HepG2 (cell line): Measurements from ENCODE around the gene STK11. TPM values are rescaled to one million over a fixed set of nuclear protein-coding genes. Genes with fewer than 3 reads are reported as not detected.

Experiments
- E2F2 ChIP-seq: sonication (generic); formaldehyde crosslinking; IDR thresholded peaks from 2 replicates; pipeline ENCODE4 v1.4.0; 2020; ENCODE audit warnings: missing genetic modification reagents, borderline replicate concordance
- HMG20A ChIP-seq: IDR thresholded peaks from 2 replicates; pipeline ENCODE4 v1.6.1; 2016; ENCODE audit warnings: borderline replicate concordance
- HNRNPLL ChIP-seq: fragments of 200-400 bp; formaldehyde crosslinking; IDR thresholded peaks from 2 replicates; pipeline ENCODE4 v1.6.1; 2017; ENCODE audit warnings: mild to moderate bottlenecking, low read depth, low read length; ENCODE audit not compliant: poor library complexity, severe bottlenecking
- MXD1 ChIP-seq: sonication (generic); formaldehyde crosslinking; IDR thresholded peaks from 2 replicates; pipeline ENCODE4 v1.4.0; 2020; ENCODE audit warnings: mild to moderate bottlenecking, missing genetic modification reagents
- PITX1 ChIP-seq: sonication (generic); formaldehyde crosslinking; IDR thresholded peaks from 2 replicates; pipeline ENCODE4 v1.5.1; 2020; ENCODE audit warnings: mild to moderate bottlenecking, missing genetic modification reagents
- PPARG ChIP-seq: conservative IDR thresholded peaks from 2 replicates; pipeline ENCODE4 v1.6.1; 2016; ENCODE audit warnings: missing biosample characterization, missing genetic modification reagents
- RFX5 ChIP-seq: IDR thresholded peaks from 2 replicates; pipeline ENCODE4 v1.6.1; 2011; ENCODE audit warnings: low read depth, low read length, improper control_type of control experiment
- THRA ChIP-seq: sonication (generic); formaldehyde crosslinking; IDR thresholded peaks from 2 replicates; pipeline ENCODE4 v1.4.0; 2020; ENCODE audit warnings: missing genetic modification reagents, borderline replicate concordance
- ZBTB33 ChIP-seq: sonication (generic); formaldehyde crosslinking; IDR thresholded peaks from 2 replicates; pipeline ENCODE4 v1.4.0; 2020; ENCODE audit warnings: missing genetic modification reagents
- ZMYM3 ChIP-seq: sonication (generic); formaldehyde crosslinking; IDR thresholded peaks from 2 replicates; pipeline ENCODE4 v1.5.1; 2020; ENCODE audit warnings: mild to moderate bottlenecking, missing genetic modification reagents
- ZNF512B ChIP-seq: sonication (generic); formaldehyde crosslinking; IDR thresholded peaks from 2 replicates; pipeline ENCODE4 v1.5.1; 2020; ENCODE audit warnings: missing genetic modification reagents, mild to moderate bottlenecking, borderline replicate concordance
- ZNF513 ChIP-seq: sonication (generic); formaldehyde crosslinking; conservative IDR thresholded peaks from 2 replicates; pipeline ENCODE4 v1.5.0; 2020; ENCODE audit warnings: missing genetic modification reagents
- ZNF597 ChIP-seq: sonication (generic); formaldehyde crosslinking; IDR thresholded peaks from 2 replicates; pipeline ENCODE4 v1.5.0; 2020; ENCODE audit warnings: missing genetic modification reagents
- ZNF724P ChIP-seq: sonication (generic); formaldehyde crosslinking; IDR thresholded peaks from 2 replicates; pipeline ENCODE4 v1.8.0; 2022; ENCODE audit warnings: missing genetic modification reagents, borderline replicate concordance
- ZNF780A ChIP-seq: sonication (generic); formaldehyde crosslinking; IDR thresholded peaks from 2 replicates; pipeline ENCODE4 v1.8.0; 2022; ENCODE audit warnings: mild to moderate bottlenecking, missing genetic modification reagents, moderate library complexity
- polyA plus RNA-seq, 8 experiments: library from polyadenylated mRNA; depleted of rRNA in 3 of 8; stranded (reverse) in 7 of 8; unstranded in 1 of 8; fragments of >200 nt; fragmentation: Illumina TruSeq in 4 of 8; extraction: Trizol in 4 of 8; gene quantifications; 2 replicates each; pipeline versions ENCODE4 v1.2.1 to v1.2.3, GENCODE V29; 2011 to 2016; ENCODE audit warnings: low read depth in 4 of 8, missing spikeins in 1 of 8, mixed read lengths in 1 of 8; ENCODE audit not compliant: insufficient read depth in 1 of 8
- total RNA-seq, 5 experiments: library from RNA; depleted of rRNA; stranded (reverse); fragments of >200 nt; fragmentation: Illumina TruSeq; extraction: Trizol; gene quantifications; 2 replicates each; pipeline ENCODE4 v1.2.3, GENCODE V29; 2016; ENCODE audit warnings: low read depth in 1 of 5

The STK11 gene
- total and polyA plus RNA-seq, 2 of the 13 experiments (the other 11 are each of a cell fraction or from before 2014, with no cell fraction given), result 27.5 to 43.6 TPM

GRCh38 chr19:1232652-1233072 is 27.1 kb downstream of the STK11 start (continued):
- no peak for TF ChIP-seq PITX1 (CRISPR knock-in tag)
- no peak for TF ChIP-seq MXD1 (CRISPR knock-in tag)
- TF ChIP-seq THRA (CRISPR knock-in tag), result no peak; the same call in 1 of the 2 replicates
- TF ChIP-seq HNRNPLL, result no peak
- no peak for TF ChIP-seq ZNF512B
- no peak for TF ChIP-seq ZNF724P (CRISPR knock-in tag)
- no peak for TF ChIP-seq HMG20A (CRISPR knock-in tag)
- no peak for TF ChIP-seq RFX5
- TF ChIP-seq PPARG (CRISPR knock-in tag), result peak; percentile 88
- no peak for TF ChIP-seq ZNF513 (CRISPR knock-in tag)
- no peak for TF ChIP-seq E2F2
- TF ChIP-seq ZNF597, result no peak
- TF ChIP-seq ZNF780A (CRISPR knock-in tag), result no peak
- TF ChIP-seq ZMYM3, result peak; percentile 86
- TF ChIP-seq ZBTB33 (CRISPR knock-in tag), result peak; percentile 69
